K562 (cell line): ENCODE results near the gene GRIA3.

Experiments
- FOXA1 ChIP-seq: fragments of 450-650 bp; IDR thresholded peaks from 2 replicates; pipeline ENCODE4 v1.6.1; 2016; ENCODE audit warnings: mild to moderate bottlenecking, borderline replicate concordance
- KDM1A ChIP-seq, 2 experiments: fragments of 450-650 bp; IDR thresholded peaks; 2 replicates each; pipeline ENCODE4 v1.6.1; 2016; ENCODE audit warnings: mild to moderate bottlenecking in 2 of 2
- SIN3A ChIP-seq, 2 experiments: fragments of 150-350 bp in 1 of 2; IDR thresholded peaks; 2 replicates each; pipeline ENCODE4 v1.6.1; 2011 to 2016; ENCODE audit warnings: borderline replicate concordance in 2 of 2, low read depth in 2 of 2, low read length in 2 of 2, mild to moderate bottlenecking in 2 of 2, moderate library complexity in 2 of 2; ENCODE audit not compliant: control insufficient read depth in 1 of 2

DNA sequence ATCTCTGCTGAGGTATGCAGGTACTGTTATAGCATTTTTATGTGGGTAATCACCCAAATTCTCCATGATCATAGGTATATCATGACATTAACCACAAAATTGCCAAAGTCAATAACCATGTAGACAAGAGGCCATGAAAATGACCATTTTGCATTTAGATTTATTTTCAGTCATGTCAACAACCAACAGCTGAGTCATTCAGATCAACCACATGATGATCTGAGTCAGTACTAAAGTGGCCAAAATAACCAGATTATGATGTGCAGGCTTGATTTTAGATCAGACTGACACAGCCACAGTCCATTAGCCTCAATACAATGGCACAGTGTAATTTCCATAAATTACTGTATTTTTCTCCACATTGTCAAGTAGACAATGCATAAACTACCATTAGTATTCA, 240.5 kb downstream of the GRIA3 start:
- TF ChIP-seq FOXA1 (no peak), SIN3A (IDR thresholded peaks at IDR 0.05; ENCODE audit: borderline replicate concordance in 2 of 2, control insufficient read depth in 1 of 2, low read depth in 2 of 2, low read length in 2 of 2) (no peak), KDM1A (IDR thresholded peaks at IDR 0.05) (no peak)
